ENCODE data around the gene BOD1L1.

- TF ChIP-seq CTCF (conservative IDR thresholded peaks at IDR 0.05; ENCODE audit: low read depth in 2 of 2): no peak
- TF ChIP-seq EZH2phosphoT487 (IDR thresholded peaks at IDR 0.05; ENCODE audit: unreplicated experiment): no peak
These were observed 32.0 kb upstream of the BOD1L1 start for GRCh38 chr4:13659341-13660070.
